ENCODE data around the gene HMGN3.

Gene HMGN3

DNA sequence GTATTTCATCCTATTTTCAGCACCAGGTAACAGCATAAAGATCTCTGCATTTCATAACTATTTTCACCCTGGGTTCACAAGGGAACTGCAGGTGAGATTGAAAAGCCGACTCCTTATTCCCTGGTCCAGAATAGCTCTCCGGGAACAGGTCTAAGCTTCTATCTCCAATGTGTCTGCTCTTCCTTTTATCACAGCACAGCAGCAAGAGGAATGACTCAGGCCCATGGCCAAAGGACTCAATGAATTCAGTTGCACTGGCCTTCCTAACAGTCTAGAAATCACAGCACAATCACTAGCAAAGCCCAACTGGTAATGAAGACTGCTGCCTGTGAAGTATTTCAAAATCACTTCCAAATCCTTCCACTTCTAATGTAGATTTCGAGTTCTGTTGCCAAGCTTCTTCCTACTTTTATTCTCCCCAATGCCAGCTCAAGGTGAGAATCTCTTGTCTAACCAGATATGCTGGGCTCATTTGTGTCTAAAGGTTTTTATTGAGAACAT is 30.7 kb downstream of the HMGN3 start:
- Histone ChIP-seq H3K9me3 (ENCODE audit: low read length) (no peaks in the 10 kb centered on the region), H3K36me3 (ENCODE audit: insufficient read depth, low read length) (peaks cover 16% of the 10 kb centered on the region), H3K27ac (ENCODE audit: low read depth, low read length) (no peak overlapping the region), H3K27me3 (ENCODE audit: control insufficient read depth in 1 of 2, insufficient read depth in 2 of 2, low read length in 2 of 2) (no peaks in the 10 kb centered on the region), H3K9ac (ENCODE audit: low read length) (no peak overlapping the region), H3K4me1 (ENCODE audit: insufficient read depth, low read length) (no peaks in the 10 kb centered on the region), H3K4me3 (ENCODE audit: low read depth in 1 of 2, low read length in 2 of 2) (no peak overlapping the region)

- Histone ChIP-seq H3K9ac (ENCODE audit: low read length) (no peak overlapping the region), H3K27ac (ENCODE audit: low read depth, low read length) (no peak overlapping the region), H3K4me3 (ENCODE audit: low read depth in 1 of 2, low read length in 2 of 2) (no peak overlapping the region), H3K4me1 (ENCODE audit: insufficient read depth, low read length) (no peaks in the 10 kb centered on the region), H3K27me3 (ENCODE audit: control insufficient read depth in 1 of 2, insufficient read depth in 2 of 2, low read length in 2 of 2) (no peaks in the 10 kb centered on the region), H3K9me3 (ENCODE audit: low read length) (no peaks in the 10 kb centered on the region), H3K36me3 (ENCODE audit: insufficient read depth, low read length) (peaks cover 16% of the 10 kb centered on the region)
These were observed 31.9 kb downstream of the HMGN3 start for GRCh38 chr6:79202556-79202955.

DNA sequence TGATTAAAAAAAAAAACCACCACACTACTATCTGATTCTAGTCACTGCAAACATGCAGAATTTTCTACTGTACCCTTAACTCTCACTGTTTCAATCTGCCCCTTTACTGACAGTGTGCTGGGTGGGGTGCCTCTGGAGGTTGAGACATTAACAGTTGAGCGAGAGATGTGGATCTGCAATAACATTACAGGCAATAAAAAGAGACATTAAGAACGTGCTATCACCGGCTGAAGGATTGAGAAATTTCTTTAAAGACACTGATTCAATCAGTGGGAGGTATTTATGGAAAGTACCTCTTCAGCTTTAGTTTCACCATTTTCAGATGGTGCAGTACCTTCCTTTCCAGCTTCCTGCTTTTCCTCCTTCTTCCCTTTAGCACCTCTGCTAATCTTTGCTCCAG is 32.5 kb downstream of the HMGN3 start:
- no peaks in the 10 kb centered on the region for H3K9me3 ChIP-seq (ENCODE audit: low read length)
- H3K27ac ChIP-seq (ENCODE audit: low read depth, low read length) = no peak overlapping the region
- no peaks in the 10 kb centered on the region for H3K27me3 ChIP-seq (ENCODE audit: control insufficient read depth in 1 of 2, insufficient read depth in 2 of 2, low read length in 2 of 2)
- H3K36me3 ChIP-seq (ENCODE audit: insufficient read depth, low read length) = peaks cover 16% of the 10 kb centered on the region
- H3K9ac ChIP-seq (ENCODE audit: low read length) = no peak overlapping the region
- no peaks in the 10 kb centered on the region for H3K4me1 ChIP-seq (ENCODE audit: insufficient read depth, low read length)
- H3K4me3 ChIP-seq (ENCODE audit: low read depth in 1 of 2, low read length in 2 of 2) = no peak overlapping the region

- no peaks in the 10 kb centered on the region for H3K4me1 ChIP-seq (ENCODE audit: insufficient read depth, low read length)
- H3K27me3 ChIP-seq (ENCODE audit: control insufficient read depth in 1 of 2, insufficient read depth in 2 of 2, low read length in 2 of 2) = no peaks in the 10 kb centered on the region
- H3K27ac ChIP-seq (ENCODE audit: low read depth, low read length) = no peak overlapping the region
- peaks cover 10% of the 10 kb centered on the region for H3K36me3 ChIP-seq (ENCODE audit: insufficient read depth, low read length)
- no peak overlapping the region for H3K4me3 ChIP-seq (ENCODE audit: low read depth in 1 of 2, low read length in 2 of 2)
- no peak overlapping the region for H3K9ac ChIP-seq (ENCODE audit: low read length)
- H3K9me3 ChIP-seq (ENCODE audit: low read length) = no peaks in the 10 kb centered on the region
These were observed 33.3 kb downstream of the HMGN3 start for GRCh38 chr6:79201143-79201542.

DNA sequence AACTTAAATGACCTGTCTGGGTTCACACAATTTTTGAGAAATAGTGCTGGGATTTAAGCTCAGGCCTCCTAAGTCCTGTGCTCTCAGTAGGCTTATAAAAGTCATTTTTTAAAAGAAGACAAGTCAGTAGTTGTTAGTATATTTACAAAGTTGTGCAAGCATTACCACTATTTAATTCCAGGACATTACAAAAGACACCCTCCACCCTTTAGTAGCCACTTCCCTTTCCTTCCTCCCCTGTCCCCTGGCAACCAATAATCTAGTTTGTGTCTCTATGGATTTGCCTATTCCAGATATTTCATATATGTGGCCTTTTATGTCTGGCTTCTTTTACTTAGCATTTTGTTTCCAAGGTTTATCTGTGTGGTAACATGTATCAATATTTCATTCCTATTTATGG is 37.6 kb downstream of the HMGN3 start:
- no peak overlapping the region for H3K9ac ChIP-seq (ENCODE audit: low read length)
- no peaks in the 10 kb centered on the region for H3K9me3 ChIP-seq (ENCODE audit: low read length)
- H3K27me3 ChIP-seq (ENCODE audit: control insufficient read depth in 1 of 2, insufficient read depth in 2 of 2, low read length in 2 of 2) = no peaks in the 10 kb centered on the region
- no peak overlapping the region for H3K4me3 ChIP-seq (ENCODE audit: low read depth in 1 of 2, low read length in 2 of 2)
- peaks cover 1% of the 10 kb centered on the region for H3K36me3 ChIP-seq (ENCODE audit: insufficient read depth, low read length)
- H3K27ac ChIP-seq (ENCODE audit: low read depth, low read length) = no peak overlapping the region
- H3K4me1 ChIP-seq (ENCODE audit: insufficient read depth, low read length) = no peaks in the 10 kb centered on the region

DNA sequence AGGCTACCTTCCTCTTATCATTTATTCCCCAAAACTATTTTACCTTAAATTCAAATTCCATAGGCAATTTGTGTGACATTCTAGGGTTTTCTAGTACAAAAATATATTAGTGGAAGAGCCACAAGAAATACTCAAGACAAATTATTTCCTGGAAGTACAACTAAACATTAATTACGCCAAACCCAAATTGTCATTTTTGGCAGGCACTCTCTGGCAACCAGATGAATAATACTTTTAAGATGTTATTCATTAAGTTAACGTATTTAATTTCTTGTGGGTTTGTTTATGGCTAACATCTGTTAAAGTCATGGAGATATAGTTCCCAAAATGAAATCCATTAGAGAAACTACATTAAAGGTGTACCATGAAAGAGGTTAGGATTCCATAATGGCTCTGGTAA is 40.5 kb downstream of the HMGN3 start:
- Histone ChIP-seq H3K36me3 (ENCODE audit: insufficient read depth, low read length) (no peaks in the 10 kb centered on the region), H3K9ac (ENCODE audit: low read length) (no peak overlapping the region), H3K27me3 (ENCODE audit: control insufficient read depth in 1 of 2, insufficient read depth in 2 of 2, low read length in 2 of 2) (no peaks in the 10 kb centered on the region), H3K4me1 (ENCODE audit: insufficient read depth, low read length) (peaks cover 7% of the 10 kb centered on the region), H3K9me3 (ENCODE audit: low read length) (no peaks in the 10 kb centered on the region), H3K4me3 (ENCODE audit: low read depth in 1 of 2, low read length in 2 of 2) (no peak overlapping the region), H3K27ac (ENCODE audit: low read depth, low read length) (no peak overlapping the region)

DNA sequence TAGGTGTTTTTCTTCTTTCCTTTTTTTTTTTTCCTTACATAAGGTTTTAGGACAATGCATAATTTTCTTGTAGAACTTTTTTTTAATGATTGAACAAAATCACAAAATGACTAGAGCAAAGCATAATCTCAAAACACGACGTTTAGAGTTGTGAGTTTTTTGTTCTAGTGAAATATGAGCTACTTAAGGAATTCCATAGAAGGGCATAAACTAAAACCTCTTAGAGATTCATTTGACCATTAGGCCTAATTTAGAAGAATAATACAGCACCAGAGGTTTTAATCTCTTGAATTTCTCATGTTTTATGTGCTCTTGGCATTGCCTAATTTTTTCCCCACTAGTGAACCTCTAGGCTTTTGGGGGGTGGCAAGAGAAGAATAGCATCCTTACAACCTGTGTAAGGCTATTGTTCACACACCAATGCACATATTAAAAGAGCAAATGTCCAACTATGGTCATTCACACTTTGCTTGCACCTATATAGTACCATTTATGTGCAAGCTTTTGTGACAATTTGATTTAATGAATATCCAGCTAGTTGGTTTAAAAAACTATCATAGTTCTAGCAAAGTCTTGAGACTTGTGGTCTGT is 44.6 kb downstream of the HMGN3 start:
- Histone ChIP-seq H3K4me1 (ENCODE audit: insufficient read depth, low read length) (peaks cover 8% of the 10 kb centered on the region), H3K36me3 (ENCODE audit: insufficient read depth, low read length) (no peaks in the 10 kb centered on the region), H3K27ac (ENCODE audit: low read depth, low read length) (no peak overlapping the region), H3K27me3 (ENCODE audit: control insufficient read depth in 1 of 2, insufficient read depth in 2 of 2, low read length in 2 of 2) (no peaks in the 10 kb centered on the region), H3K9me3 (ENCODE audit: low read length) (no peaks in the 10 kb centered on the region), H3K9ac (ENCODE audit: low read length) (no peak overlapping the region), H3K4me3 (ENCODE audit: low read depth in 1 of 2, low read length in 2 of 2) (no peak overlapping the region)

DNA sequence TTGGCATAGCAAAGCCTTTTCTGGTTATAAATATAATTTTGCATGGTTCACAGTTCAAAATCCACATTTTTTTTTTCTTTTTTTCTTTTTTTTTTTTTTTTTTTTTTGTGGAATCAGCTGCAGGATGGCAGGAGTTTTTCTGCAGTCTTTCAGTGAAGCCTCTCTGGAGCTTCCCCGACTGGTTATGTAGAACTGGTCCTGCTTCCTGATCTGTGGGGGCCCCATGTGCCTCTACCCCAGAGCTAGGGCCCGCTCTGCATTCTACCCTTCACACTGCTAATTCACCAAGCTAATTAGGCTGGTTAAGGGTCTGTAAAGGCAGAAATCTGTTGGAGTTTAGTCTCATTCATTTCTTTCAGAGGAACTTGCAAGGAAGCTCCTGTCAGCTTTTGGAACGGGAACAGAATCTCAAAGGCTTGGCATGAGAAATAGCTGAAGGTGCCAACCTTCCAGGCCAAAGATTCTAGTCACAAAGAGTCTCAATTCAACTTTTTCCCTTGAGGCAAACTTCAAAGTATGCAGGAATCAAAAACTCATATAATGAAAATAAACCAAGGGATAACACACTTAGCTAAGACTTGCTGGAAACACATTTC is 45.5 kb downstream of the HMGN3 start:
- Histone ChIP-seq H3K27ac (ENCODE audit: low read depth, low read length) (no peak overlapping the region), H3K9me3 (ENCODE audit: low read length) (no peaks in the 10 kb centered on the region), H3K36me3 (ENCODE audit: insufficient read depth, low read length) (no peaks in the 10 kb centered on the region), H3K4me1 (ENCODE audit: insufficient read depth, low read length) (peaks cover 8% of the 10 kb centered on the region), H3K27me3 (ENCODE audit: control insufficient read depth in 1 of 2, insufficient read depth in 2 of 2, low read length in 2 of 2) (no peaks in the 10 kb centered on the region), H3K4me3 (ENCODE audit: low read depth in 1 of 2, low read length in 2 of 2) (no peak overlapping the region), H3K9ac (ENCODE audit: low read length) (no peak overlapping the region)

DNA sequence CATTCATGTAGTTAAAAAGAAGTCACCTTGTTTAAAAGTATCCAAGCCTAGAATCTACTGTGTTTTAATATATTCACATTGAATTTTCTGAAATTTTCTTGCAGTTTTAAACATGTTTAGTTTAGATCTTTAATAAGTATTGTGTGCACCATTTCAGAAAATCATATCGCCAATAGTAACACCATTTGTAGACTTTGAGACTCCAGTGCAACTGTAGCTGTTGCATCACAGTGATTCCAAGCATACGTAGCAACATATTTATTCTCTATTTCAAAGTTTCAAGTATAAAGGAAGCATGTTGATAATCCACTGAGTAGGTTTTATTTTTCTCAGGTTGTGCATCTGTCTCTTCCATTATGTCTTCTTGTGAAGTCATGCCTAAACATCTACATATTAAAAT is 46.4 kb downstream of the HMGN3 start:
- Histone ChIP-seq H3K9me3 (ENCODE audit: low read length) (no peaks in the 10 kb centered on the region), H3K4me1 (ENCODE audit: insufficient read depth, low read length) (peaks cover 8% of the 10 kb centered on the region), H3K27ac (ENCODE audit: low read depth, low read length) (no peak overlapping the region), H3K9ac (ENCODE audit: low read length) (no peak overlapping the region), H3K4me3 (ENCODE audit: low read depth in 1 of 2, low read length in 2 of 2) (no peak overlapping the region), H3K36me3 (ENCODE audit: insufficient read depth, low read length) (no peaks in the 10 kb centered on the region), H3K27me3 (ENCODE audit: control insufficient read depth in 1 of 2, insufficient read depth in 2 of 2, low read length in 2 of 2) (no peaks in the 10 kb centered on the region)

DNA sequence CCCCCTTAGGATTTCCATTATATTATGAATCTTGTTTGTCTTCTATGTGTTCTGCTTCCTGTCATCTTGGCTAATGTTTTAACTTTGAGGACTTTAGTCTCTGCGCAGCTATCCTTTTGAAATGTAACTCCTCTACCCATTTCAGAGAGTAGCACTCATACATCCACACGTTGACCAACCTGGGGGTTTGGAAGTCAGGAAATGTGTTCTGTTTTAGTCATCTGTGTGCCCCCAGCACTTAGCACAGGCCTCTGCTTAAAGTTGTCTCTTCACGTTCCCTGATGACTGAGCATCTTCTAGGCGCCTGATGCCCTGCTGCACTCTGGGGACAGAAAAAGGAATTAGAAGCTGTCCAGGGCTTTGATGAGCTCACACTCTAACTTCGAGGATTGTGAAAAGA is 47.9 kb downstream of the HMGN3 start:
- no peaks in the 10 kb centered on the region for H3K9me3 ChIP-seq (ENCODE audit: low read length)
- no peak overlapping the region for H3K4me3 ChIP-seq (ENCODE audit: low read depth in 1 of 2, low read length in 2 of 2)
- no peaks in the 10 kb centered on the region for H3K36me3 ChIP-seq (ENCODE audit: insufficient read depth, low read length)
- H3K27ac ChIP-seq (ENCODE audit: low read depth, low read length) = no peak overlapping the region
- H3K9ac ChIP-seq (ENCODE audit: low read length) = no peak overlapping the region
- no peaks in the 10 kb centered on the region for H3K27me3 ChIP-seq (ENCODE audit: control insufficient read depth in 1 of 2, insufficient read depth in 2 of 2, low read length in 2 of 2)
- H3K4me1 ChIP-seq (ENCODE audit: insufficient read depth, low read length) = peaks cover 8% of the 10 kb centered on the region

- Histone ChIP-seq H3K4me1 (ENCODE audit: insufficient read depth, low read length) (peaks cover 4% of the 10 kb centered on the region), H3K27ac (ENCODE audit: low read depth, low read length) (no peak overlapping the region), H3K9me3 (ENCODE audit: low read length) (no peaks in the 10 kb centered on the region), H3K36me3 (ENCODE audit: insufficient read depth, low read length) (no peaks in the 10 kb centered on the region), H3K4me3 (ENCODE audit: low read depth in 1 of 2, low read length in 2 of 2) (no peak overlapping the region), H3K27me3 (ENCODE audit: control insufficient read depth in 1 of 2, insufficient read depth in 2 of 2, low read length in 2 of 2) (no peaks in the 10 kb centered on the region), H3K9ac (ENCODE audit: low read length) (no peak overlapping the region)
These were observed 49.8 kb downstream of the HMGN3 start for GRCh38 chr6:79184641-79185040.

- Histone ChIP-seq H3K27me3 (ENCODE audit: control insufficient read depth in 1 of 2, insufficient read depth in 2 of 2, low read length in 2 of 2) (no peaks in the 10 kb centered on the region), H3K9ac (ENCODE audit: low read length) (no peak overlapping the region), H3K4me1 (ENCODE audit: insufficient read depth, low read length) (peaks cover 2% of the 10 kb centered on the region), H3K4me3 (ENCODE audit: low read depth in 1 of 2, low read length in 2 of 2) (no peak overlapping the region), H3K36me3 (ENCODE audit: insufficient read depth, low read length) (no peaks in the 10 kb centered on the region), H3K27ac (ENCODE audit: low read depth, low read length) (no peak overlapping the region), H3K9me3 (ENCODE audit: low read length) (no peaks in the 10 kb centered on the region)
These were observed 50.4 kb downstream of the HMGN3 start for GRCh38 chr6:79184086-79184485.

Measured in muscle layer of colon (tissue), 2 donors.